ENCODE measurements around the gene PCGF3. TPM values are rescaled to one million over a fixed set of nuclear protein-coding genes. Genes with fewer than 3 reads are reported as not detected.
A peak's percentile ranks its signal among the peaks of the same experiment; 100 is the strongest.

The PCGF3 gene
- total and polyA plus RNA-seq, 9 of the 15 experiments (the other 6 are each of a cell fraction or from before 2014, with no cell fraction given) = 2.6 to 46.1 (median 20.3) TPM

- Histone ChIP-seq H3K27ac (ENCODE audit: extremely low read depth, low read depth, low read length) (no peak overlapping the region), H3K9me1 (ENCODE audit: control insufficient read depth, insufficient read depth, low read length) (no peaks in the 10 kb centered on the region), H3K4me3 (no peak overlapping the region), H3K4me1 (replicated peaks in 1 of 2; ENCODE audit: control insufficient read depth in 2 of 2, insufficient read depth in 2 of 2, low read length in 2 of 2) (peaks cover 0 to 69% of the 10 kb centered on the region in 2 experiments; a peak in 3 of 5 replicates), H4K20me1 (replicated peaks; ENCODE audit: control insufficient read depth, insufficient read depth, low read length) (0 out of 2 replicates have a peak, but pooled peaks cover 3% of the 10 kb centered on the region), H3K4me2 (ENCODE audit: insufficient read depth, low read length) (no peak overlapping the region), H3K9ac (ENCODE audit: insufficient read depth in 1 of 2, low read depth in 2 of 2, low read length in 2 of 2) (no peak overlapping the region; a peak in 1 of 4 replicates), H2AFZ (ENCODE audit: low read depth, low read length) (no peak overlapping the region), H3K9me3 (replicated peaks; ENCODE audit: control insufficient read depth, insufficient read depth, low read depth, low read length) (no peaks in the 10 kb centered on the region), H3K27me3 (ENCODE audit: control insufficient read depth in 2 of 2, insufficient read depth in 2 of 2, low read length in 2 of 2) (peaks cover 15 to 40% of the 10 kb centered on the region in 2 experiments), H3K79me2 (ENCODE audit: control insufficient read depth, insufficient read depth, low read length) (no peaks in the 10 kb centered on the region), H3K36me3 (ENCODE audit: control insufficient read depth, insufficient read depth, low read length) (no peaks in the 10 kb centered on the region)
- WGBS (ENCODE audit: insufficient coverage, low coverage, missing lambda C conversion rate) = 11% methylated on average over 16 of the region's 19 CpGs
- BruUV-seq (replicated peaks) = no TSS peak
- ATAC-seq = peak; percentile 13; the same call in 2 of the 3 replicates
- ChIA-PET POLR2A (interaction anchor here (0.6 to 2.5 kb wide), 3 partner anchors 11 to 121 kb away, joined by 3 to 15 read pairs (median 3); no protein-coding TSS in a partner anchor), CTCF (ENCODE audit: low intra/inter-chr PET ratio) (no interaction called here)
- no peak for FAIRE-seq
- in situ Hi-C loops (cut with MboI) = no loop called here
- no peak for DNase-seq (ENCODE audit: extremely low read depth in 1 of 4, low spot score in 3 of 4)
- intact Hi-C loops (cut with micrococcal nuclease) = no loop called here
- TF ChIP-seq HDAC8 (tag; IDR thresholded peaks at IDR 0.05) (no peak), DPF2 (IDR thresholded peaks at IDR 0.05) (no peak), GTF3C2 (IDR thresholded peaks at IDR 0.05; ENCODE audit: borderline replicate concordance, extremely low read depth, insufficient read length) (no peak), NR2F6 (CRISPR knock-in tag; IDR thresholded peaks at IDR 0.05) (no peak), TEAD4 (IDR thresholded peaks at IDR 0.05; ENCODE audit: low read length) (no peak), TEAD4 (CRISPR knock-in tag; IDR thresholded peaks at IDR 0.05; ENCODE audit: borderline replicate concordance) (no peak), TCF7 (IDR thresholded peaks at IDR 0.05; ENCODE audit: borderline replicate concordance) (no peak), SIN3A (IDR thresholded peaks at IDR 0.05; ENCODE audit: borderline replicate concordance in 2 of 2, control insufficient read depth in 1 of 2, low read depth in 2 of 2, low read length in 2 of 2) (no peak), PRDM10 (IDR thresholded peaks at IDR 0.05; ENCODE audit: partially characterized antibody) (no peak), HINFP (tag; conservative IDR thresholded peaks at IDR 0.05; ENCODE audit: low read depth) (no peak), TBP (optimal IDR thresholded peaks at IDR 0.05; ENCODE audit: low read depth, low read length) (peak; percentile 54), MYNN (IDR thresholded peaks at IDR 0.05) (no peak), MYNN (CRISPR knock-in tag; IDR thresholded peaks at IDR 0.05) (no peak), PYGO2 (tag; IDR thresholded peaks at IDR 0.05) (no peak)
Observed at GRCh38 chr4:793093-793861, 87.6 kb downstream of the PCGF3 start.

Measured in K562 (cell line).